ENCODE data around the gene HELQ. TPM values are rescaled to one million over a fixed set of nuclear protein-coding genes. Genes with fewer than 3 reads are reported as not detected.

The HELQ gene
- total and polyA plus RNA-seq, 9 of the 15 experiments (the other 6 are each of a cell fraction or from before 2014, with no cell fraction given) = 3.5 to 15.2 (median 11.9) TPM

- peak; percentile 59; the same call in 1 of the 2 replicates for TF ChIP-seq E2F4 (CRISPR knock-in tag; IDR thresholded peaks at IDR 0.05; ENCODE audit: low read depth)
- no peak; the same call in 1 of the 2 replicates for TF ChIP-seq STAT6 (CRISPR knock-in tag; IDR thresholded peaks at IDR 0.05)
- TF ChIP-seq HOMEZ (CRISPR knock-in tag; IDR thresholded peaks at IDR 0.05) = no peak
- TF ChIP-seq, protein P1, sequence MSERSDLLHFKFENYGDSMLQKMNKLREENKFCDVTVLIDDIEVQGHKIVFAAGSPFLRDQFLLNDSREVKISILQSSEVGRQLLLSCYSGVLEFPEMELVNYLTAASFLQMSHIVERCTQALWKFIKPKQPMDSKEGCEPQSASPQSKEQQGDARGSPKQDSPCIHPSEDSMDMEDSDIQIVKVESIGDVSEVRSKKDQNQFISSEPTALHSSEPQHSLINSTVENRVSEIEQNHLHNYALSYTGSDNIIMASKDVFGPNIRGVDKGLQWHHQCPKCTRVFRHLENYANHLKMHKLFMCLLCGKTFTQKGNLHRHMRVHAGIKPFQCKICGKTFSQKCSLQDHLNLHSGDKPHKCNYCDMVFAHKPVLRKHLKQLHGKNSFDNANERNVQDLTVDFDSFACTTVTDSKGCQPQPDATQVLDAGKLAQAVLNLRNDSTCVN (CRISPR knock-in tag; IDR thresholded peaks at IDR 0.05) = 0 out of 2 replicates have a peak, but pooled peaks have one; percentile 25
- no peak for TF ChIP-seq ZNF696 (CRISPR knock-in tag; conservative IDR thresholded peaks at IDR 0.05)
- no peak for TF ChIP-seq SMARCA5 (IDR thresholded peaks at IDR 0.05)
- TF ChIP-seq CEBPG (CRISPR knock-in tag; IDR thresholded peaks at IDR 0.05) = no peak
- no peak for TF ChIP-seq CEBPG (tag; conservative IDR thresholded peaks at IDR 0.05 in 1 of 2, IDR thresholded peaks at IDR 0.05 in 1 of 2)
- peak; percentile 77 for TF ChIP-seq ELF4 (CRISPR knock-in tag; IDR thresholded peaks at IDR 0.05)
- TF ChIP-seq ZNF644 (tag; IDR thresholded peaks at IDR 0.05; ENCODE audit: low read depth) = no peak
- peak; percentile 89 for TF ChIP-seq POLR2H (tag; IDR thresholded peaks at IDR 0.05; ENCODE audit: low read depth)
- peak; percentile 71 for TF ChIP-seq FOXM1 (IDR thresholded peaks at IDR 0.05; ENCODE audit: low read depth)
- no peak; the same call in 1 of the 2 replicates for TF ChIP-seq FOXM1 (CRISPR knock-in tag; IDR thresholded peaks at IDR 0.05; ENCODE audit: low read depth)
- TF ChIP-seq RNF2 (IDR thresholded peaks at IDR 0.05) = peak; percentile 84; the same call in 1 of the 2 replicates
- no peak for TF ChIP-seq PPARD (CRISPR knock-in tag; IDR thresholded peaks at IDR 0.05)
- TF ChIP-seq, protein P2, sequence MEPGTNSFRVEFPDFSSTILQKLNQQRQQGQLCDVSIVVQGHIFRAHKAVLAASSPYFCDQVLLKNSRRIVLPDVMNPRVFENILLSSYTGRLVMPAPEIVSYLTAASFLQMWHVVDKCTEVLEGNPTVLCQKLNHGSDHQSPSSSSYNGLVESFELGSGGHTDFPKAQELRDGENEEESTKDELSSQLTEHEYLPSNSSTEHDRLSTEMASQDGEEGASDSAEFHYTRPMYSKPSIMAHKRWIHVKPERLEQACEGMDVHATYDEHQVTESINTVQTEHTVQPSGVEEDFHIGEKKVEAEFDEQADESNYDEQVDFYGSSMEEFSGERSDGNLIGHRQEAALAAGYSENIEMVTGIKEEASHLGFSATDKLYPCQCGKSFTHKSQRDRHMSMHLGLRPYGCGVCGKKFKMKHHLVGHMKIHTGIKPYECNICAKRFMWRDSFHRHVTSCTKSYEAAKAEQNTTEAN (CRISPR knock-in tag; IDR thresholded peaks at IDR 0.05) = no peak
- TF ChIP-seq CXXC5 (CRISPR knock-in tag; IDR thresholded peaks at IDR 0.05) = peak; percentile 88
- no peak; the same call in 1 of the 2 replicates for TF ChIP-seq ZNF384 (IDR thresholded peaks at IDR 0.05; ENCODE audit: low read depth, low read length)
These were observed at the start of gene HELQ, which contains the start of gene MRPS18C (continued) for GRCh38 chr4:83455281-83456183.

Data from K562 (cell line).